Measurements from ENCODE around the gene TARBP1.
A peak's percentile ranks its signal among the peaks of the same experiment; 100 is the strongest.
"Not testable (repeated sequence)": the region's sequence is repeated elsewhere in the genome, so short reads cannot be mapped to it uniquely, and the experiment has no call there.

Gene TARBP1

GRCh38 chr1:234386122-234386521, 92.9 kb downstream of the TARBP1 start:
- DNase-seq, result no peak

GRCh38 chr1:234381699-234382555, 97.1 kb downstream of the TARBP1 start:
- no peak for DNase-seq

DNA sequence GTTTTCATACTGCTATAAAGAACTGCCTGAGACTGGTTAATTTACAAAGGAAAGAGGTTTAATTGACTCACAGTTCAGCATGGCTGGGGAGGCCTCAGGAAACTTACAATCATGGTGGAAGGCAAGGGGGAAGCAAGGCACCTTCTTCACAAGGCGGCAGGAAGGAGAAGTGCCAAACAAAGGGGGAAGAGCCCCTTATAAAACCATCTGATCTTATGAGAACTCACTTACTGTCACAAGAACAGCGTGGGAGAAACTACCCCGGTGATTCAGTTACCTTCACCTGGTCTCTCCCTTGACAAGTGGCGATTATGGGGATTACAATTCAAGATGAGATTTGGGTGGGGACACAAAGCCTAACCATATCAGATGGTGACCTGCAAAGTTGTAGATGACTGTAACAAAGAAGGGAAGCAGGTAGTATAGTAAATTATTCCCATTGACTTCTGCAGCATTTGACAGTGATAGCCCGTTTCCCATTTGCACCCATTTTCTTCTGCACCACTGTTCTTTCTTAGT, 99.3 kb downstream of the TARBP1 start:
- not testable (repeated sequence) for DNase-seq

DNA sequence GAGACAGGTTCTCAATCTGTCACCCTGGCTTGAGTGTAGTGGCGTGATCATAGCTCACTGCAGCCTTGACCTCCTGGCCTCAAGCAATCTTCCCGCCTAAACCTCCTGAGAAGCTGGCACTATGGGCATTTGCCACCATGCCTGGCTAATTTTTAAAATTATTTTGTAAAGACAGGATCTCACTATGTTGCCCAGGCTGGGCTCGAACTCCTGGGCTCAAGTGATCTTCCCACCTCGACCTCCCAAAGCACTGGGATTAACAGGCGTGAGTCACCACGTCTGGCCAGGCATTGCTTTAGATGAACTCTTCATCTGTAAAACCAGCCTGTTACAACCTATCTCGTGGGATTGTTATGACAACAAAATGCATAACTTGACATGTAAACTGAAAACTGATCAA, 103.3 kb downstream of the TARBP1 start:
- DNase-seq, result no peak

DNA sequence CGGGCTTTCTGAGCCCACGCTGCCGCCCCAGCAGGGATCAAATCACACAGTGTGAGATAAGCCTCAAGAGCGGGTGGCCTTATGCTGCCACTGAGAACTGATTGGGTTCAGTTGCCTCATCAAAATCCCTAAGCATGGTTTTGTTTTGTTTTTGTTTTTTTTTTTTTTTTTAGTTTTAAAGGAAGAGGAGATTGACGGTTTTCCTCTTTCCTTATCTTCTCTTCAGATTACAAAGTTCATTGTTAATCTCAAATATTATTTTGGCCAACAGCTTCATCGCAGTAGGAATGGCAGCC, 105.1 kb downstream of the TARBP1 start:
- DNase-seq, result no peak

GRCh38 chr1:234373064-234373958, 105.7 kb downstream of the TARBP1 start, which contains the start of gene COA6:
COA6 (plus strand) TSS chr1:234373456; CDS start chr1:234373467, 11 bp downstream.
- peak; percentile 90 to 94 for DNase-seq

- no peak for DNase-seq
Observed at GRCh38 chr1:234372011-234372757, 106.8 kb downstream of the TARBP1 start.

- no peak for DNase-seq
Observed at GRCh38 chr1:234371414-234371813, 107.6 kb downstream of the TARBP1 start.

DNA sequence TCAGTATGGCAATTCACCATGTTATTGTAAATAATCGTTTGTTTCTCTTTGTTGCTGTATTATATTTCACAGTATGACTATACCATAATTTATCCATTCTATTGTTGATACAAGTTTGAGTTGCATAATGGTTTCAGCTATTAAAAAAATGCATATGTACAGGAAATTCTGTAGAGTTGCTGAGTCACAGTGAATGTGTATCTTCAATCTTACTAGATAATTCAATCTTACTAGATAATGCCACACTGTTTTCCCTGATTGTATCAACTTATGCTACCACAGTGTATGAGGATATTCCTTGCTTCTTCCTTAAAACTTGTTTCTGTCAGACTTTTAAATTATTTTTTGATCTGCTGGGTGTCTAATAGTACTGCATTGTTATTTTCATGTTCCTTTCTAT, 109.2 kb downstream of the TARBP1 start:
- DNase-seq, result no peak

DNA sequence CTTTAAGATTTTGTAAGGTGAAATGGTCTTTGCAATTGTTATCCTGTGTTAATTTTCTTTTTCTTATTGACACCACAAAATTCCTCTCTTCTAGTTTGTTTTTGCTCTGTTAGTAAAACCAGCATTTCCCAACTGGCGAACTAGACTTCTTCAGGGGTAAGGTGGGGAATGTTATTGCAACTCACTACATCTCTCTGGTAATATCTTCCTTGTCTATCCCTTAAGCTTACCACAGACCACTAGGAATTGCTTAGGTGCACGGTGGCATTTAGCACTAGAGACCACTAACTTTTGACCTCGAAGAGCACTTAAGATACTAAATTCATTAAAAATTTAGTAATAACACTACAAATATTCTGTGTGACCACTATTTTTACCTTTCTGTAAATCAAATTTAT, 109.9 kb downstream of the TARBP1 start:
- no peak for DNase-seq

DNA sequence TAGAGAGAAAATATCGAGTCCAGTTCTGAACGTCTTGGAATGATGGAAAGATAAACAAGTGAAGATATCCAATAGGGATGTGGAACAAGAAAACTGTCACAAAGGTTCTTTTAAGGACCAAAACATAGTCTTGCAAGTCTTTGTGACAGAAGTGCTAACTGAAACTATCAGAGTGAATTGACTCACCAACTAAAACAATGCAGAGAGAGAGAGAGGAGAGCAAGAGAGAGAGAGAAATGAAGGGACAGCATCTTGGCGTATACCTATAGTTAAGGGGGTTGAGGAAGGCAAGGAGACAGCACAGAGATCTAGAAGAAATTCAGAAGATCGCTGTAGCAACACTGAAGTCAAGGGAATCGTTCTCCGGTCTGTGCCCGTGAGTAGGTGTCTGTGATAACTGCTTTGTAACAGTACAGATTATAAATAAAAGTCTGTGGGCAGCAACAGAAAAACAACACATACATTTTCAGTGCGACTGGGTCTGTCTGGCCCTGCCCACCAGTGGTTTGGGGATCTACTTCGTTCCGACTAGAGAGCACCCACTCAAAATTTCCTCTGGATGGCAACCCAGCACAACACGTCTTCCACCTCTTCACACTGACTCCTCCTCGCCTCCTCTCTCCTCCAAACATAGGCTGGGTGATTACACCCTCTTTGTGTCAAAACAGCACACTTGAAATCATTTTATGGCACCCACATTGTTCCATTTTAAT, 110.5 kb downstream of the TARBP1 start:
- DNase-seq, result peak in 1 of 2 donors; percentile 46

- no peak for DNase-seq
Observed at GRCh38 chr1:234362558-234362957, 116.4 kb downstream of the TARBP1 start.

DNA sequence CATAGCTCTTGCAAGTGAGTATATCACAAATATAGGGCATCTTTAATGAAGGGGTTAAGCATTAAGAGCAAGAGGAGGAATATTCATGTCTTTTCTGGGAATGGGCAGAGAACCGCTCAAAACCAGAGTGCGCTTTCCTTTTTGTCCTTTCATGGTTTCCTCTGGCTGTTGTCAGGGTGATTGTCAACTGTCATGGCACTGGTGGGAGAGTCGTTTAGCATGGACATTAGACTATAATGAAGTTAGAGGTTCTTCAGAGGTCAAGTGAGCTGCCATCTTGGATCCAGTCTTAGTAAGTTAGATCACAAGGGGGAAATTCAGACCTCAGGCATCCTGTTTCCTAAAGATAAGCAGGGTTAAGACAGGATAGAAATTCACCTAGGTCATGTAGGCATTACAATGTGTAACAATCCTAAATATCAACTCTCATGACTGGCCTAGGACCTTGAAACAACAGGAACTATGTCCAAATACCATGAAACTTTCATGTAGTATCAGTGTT, 117.8 kb downstream of the TARBP1 start:
- no peak for DNase-seq

DNA sequence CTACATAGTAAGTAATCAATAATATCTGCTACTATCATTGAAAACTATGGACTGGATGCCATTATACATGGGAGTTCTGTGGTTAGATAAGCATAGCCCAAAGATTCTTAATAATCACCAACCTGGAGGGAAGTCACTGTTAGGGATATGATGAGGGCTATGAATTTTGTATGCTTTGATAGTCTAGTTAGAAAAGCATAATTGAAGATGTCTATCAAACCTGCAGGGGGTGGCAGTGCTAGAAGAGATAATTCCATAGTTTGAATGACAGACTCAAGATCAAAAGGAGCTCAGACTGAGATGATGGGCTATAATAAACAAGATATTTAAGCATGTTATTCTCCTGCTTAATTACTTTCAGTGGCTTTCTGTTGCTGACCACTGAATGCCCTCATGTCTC, 121.1 kb downstream of the TARBP1 start:
- DNase-seq, result no peak

DNA sequence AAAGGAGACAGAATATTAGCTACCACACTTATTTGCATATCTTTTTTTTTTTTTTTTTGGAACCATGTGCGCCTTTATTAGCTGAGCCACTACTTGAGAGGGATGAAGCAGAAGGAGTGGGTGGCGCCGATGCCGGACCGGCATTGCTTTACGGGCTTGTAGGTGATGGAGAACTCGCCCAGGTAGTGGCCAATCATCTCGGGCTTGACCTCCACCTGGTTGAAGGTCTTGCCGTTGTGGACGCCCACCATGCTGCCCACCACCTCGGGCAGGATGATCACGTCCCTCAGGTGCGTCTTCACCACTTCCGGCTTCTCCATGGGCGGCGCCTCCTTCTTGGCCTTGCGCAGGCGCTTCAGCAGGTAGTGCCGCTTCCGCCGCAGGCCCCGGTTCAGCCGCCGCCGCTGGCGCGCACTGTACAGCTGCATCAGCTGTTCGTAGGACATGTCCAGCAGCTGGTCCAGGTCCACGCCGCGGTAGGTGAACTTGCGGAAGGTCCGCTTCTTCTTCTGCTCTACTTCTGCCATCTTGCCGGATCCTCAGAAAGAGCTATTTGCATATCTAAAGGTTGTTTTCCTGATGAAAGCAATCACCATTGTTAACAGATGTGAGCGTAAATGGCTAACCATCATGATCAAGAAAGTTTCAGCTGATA, 122.2 kb downstream of the TARBP1 start:
- peak; percentile 52 to 64 for DNase-seq

DNA sequence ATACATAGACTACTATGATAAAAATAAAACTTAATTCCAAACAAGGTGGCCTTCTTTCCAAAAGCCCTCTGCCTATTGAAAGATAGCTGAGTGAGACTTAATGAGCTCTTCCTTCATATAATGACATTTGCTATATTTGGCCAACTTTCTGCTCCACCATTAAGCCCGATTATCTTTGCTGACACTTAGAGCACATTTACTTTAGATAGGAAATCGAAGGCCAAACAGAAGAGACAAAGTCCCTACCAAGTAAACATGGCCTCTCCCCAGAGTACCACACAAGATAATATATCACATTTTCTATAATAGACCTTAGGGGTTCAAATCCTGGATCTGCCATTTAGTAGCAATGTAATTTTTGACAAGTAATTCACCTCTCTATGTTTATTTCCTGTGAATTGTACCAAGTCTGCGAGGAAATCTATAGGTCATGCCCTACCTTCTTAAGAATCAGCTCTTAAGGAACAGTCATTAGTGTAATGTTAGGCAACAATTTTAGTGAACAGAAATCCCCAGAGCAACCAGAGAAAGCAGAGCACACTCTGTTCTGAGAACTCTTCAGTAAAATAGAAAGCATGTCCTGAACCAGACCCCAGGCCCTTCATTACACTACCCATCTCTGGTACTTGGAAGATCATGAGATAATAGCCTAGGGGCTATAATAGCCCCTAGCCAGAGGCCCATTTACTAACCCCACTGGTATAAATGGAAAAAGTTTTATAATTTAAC, 123.0 kb downstream of the TARBP1 start:
- no peak for DNase-seq

- DNase-seq, result no peak
Observed at GRCh38 chr1:234348964-234349363, 130.0 kb downstream of the TARBP1 start.

- DNase-seq, result no peak
Observed at GRCh38 chr1:234345237-234345636, 133.7 kb downstream of the TARBP1 start.

GRCh38 chr1:234342774-234343173, 136.2 kb downstream of the TARBP1 start:
- no peak for DNase-seq
